IMR-90 (cell line): Measurements from ENCODE around the gene PDZD2. TPM values are rescaled to one million over a fixed set of nuclear protein-coding genes. Genes with fewer than 3 reads are reported as not detected.

ENCODE experiments used
- ATAC-seq: fragments of 200-7000 bp; cut with Tn5 transposase; 2 replicates; pipeline ENCODE4 v1.9.1; 2020; ENCODE audit warnings: low read depth, mild to moderate bottlenecking, moderate library complexity
- BruUV-seq: library from RNA; stranded (reverse); fragments of 400-500 nt; replicated peaks from 2 replicates; lab custom pipeline; 2021; lab: Mats Ljungman, UMichigan
- CTCF ChIA-PET: fragments of 300-600 bp; formaldehyde crosslinking; extraction: SDS; loops from one replicate; lab custom pipeline; 2021; ENCODE audit warnings: antibody characterized with exemption; lab: Yijun Ruan, JAX
- POLR2A ChIA-PET: fragments of 300-600 bp; sonication (Branson Sonifier 250); formaldehyde crosslinking; loops from one replicate; lab custom pipeline; 2022; ENCODE audit warnings: antibody characterized with exemption; ENCODE audit not compliant: unreplicated experiment; lab: Charles Lee
- DNase-seq: peaks from one replicate; pipeline ENCODE4 v3.0.0; 2013
- H2AFZ ChIP-seq: replicated peaks from 2 replicates; pipeline ENCODE3; 2013; ENCODE audit warnings: low read length, mild to moderate bottlenecking; ENCODE audit not compliant: poor library complexity
- H2AK5ac ChIP-seq: 2 replicates; pipeline ENCODE4 v1.6.1; 2013; ENCODE audit warnings: low read depth, low read length, inconsistent platforms
- H2AK9ac ChIP-seq: replicated peaks from 2 replicates; pipeline ENCODE3; 2013; ENCODE audit warnings: mild to moderate bottlenecking, low read depth, low read length, moderate library complexity; ENCODE audit not compliant: poor library complexity
- H2BK120ac ChIP-seq: 2 replicates; pipeline ENCODE4 v1.6.1; 2013; ENCODE audit warnings: low read depth, low read length, inconsistent platforms
- H2BK15ac ChIP-seq: 3 replicates; pipeline ENCODE4 v1.6.1; 2013; ENCODE audit warnings: low read depth, low read length, inconsistent platforms
- H2BK20ac ChIP-seq: 2 replicates; pipeline ENCODE4 v1.6.1; 2013; ENCODE audit warnings: low read depth, mild to moderate bottlenecking, inconsistent platforms, low read length, moderate library complexity
- H2BK5ac ChIP-seq: 2 replicates; pipeline ENCODE4 v1.6.1; 2013; ENCODE audit warnings: mild to moderate bottlenecking, low read depth, low read length, inconsistent platforms; ENCODE audit not compliant: poor library complexity, severe bottlenecking
- H3K14ac ChIP-seq: replicated peaks from 2 replicates; pipeline ENCODE4 v1.6.1; 2013; ENCODE audit warnings: low read depth, low read length, inconsistent platforms
- H3K18ac ChIP-seq: 2 replicates; pipeline ENCODE4 v1.6.1; 2013; ENCODE audit warnings: low read depth, low read length, control low read depth
- H3K23ac ChIP-seq: 2 replicates; pipeline ENCODE4 v1.6.1; 2013; ENCODE audit warnings: low read depth, low read length, inconsistent platforms
- H3K27ac ChIP-seq: 2 replicates; pipeline ENCODE4 v1.5.1; 2013; ENCODE audit warnings: mild to moderate bottlenecking, control low read depth, low read length; ENCODE audit not compliant: insufficient read depth
- H3K27me3 ChIP-seq: 2 replicates; pipeline ENCODE4 v1.6.1; 2013; ENCODE audit warnings: low read length; ENCODE audit not compliant: control insufficient read depth, insufficient read depth
- H3K36me3 ChIP-seq: 2 replicates; pipeline ENCODE4 v1.6.1; 2013; ENCODE audit warnings: low read length, mixed read lengths; ENCODE audit not compliant: control insufficient read depth, insufficient read depth
- H3K4ac ChIP-seq: 2 replicates; pipeline ENCODE4 v1.6.1; 2013; ENCODE audit warnings: low read depth, low read length, inconsistent platforms
- H3K4me1 ChIP-seq: 2 replicates; pipeline ENCODE4 v1.6.1; 2013; ENCODE audit warnings: low read length, mixed read lengths; ENCODE audit not compliant: control insufficient read depth, insufficient read depth
- H3K4me2 ChIP-seq: 2 replicates; pipeline ENCODE4 v1.6.1; 2013; ENCODE audit warnings: low read depth, mild to moderate bottlenecking, control low read depth, low read length, moderate library complexity
- H3K4me3 ChIP-seq: 2 replicates; pipeline ENCODE4 v1.5.1; 2013; ENCODE audit warnings: low read depth, mild to moderate bottlenecking, control low read depth, low read length, moderate library complexity; ENCODE audit not compliant: insufficient read depth
- H3K56ac ChIP-seq: 2 replicates; pipeline ENCODE4 v1.6.1; 2013; ENCODE audit warnings: low read length, inconsistent platforms; ENCODE audit not compliant: insufficient read depth; ENCODE audit errors: extremely low read depth
- H3K79me1 ChIP-seq, 2 experiments: 2 replicates each; pipeline ENCODE4 v1.6.1; 2013; ENCODE audit warnings: low read length in 2 of 2, inconsistent platforms in 1 of 2, low read depth in 1 of 2
- H3K9ac ChIP-seq: 2 replicates; pipeline ENCODE4 v1.6.1; 2013; ENCODE audit warnings: low read depth, low read length, control low read depth
- H3K9me1 ChIP-seq: 2 replicates; pipeline ENCODE4 v1.6.1; 2013; ENCODE audit warnings: low read length, inconsistent platforms; ENCODE audit not compliant: insufficient read depth
- H3K9me3 ChIP-seq: 2 replicates; pipeline ENCODE4 v1.6.1; 2013; ENCODE audit warnings: low read length; ENCODE audit not compliant: control insufficient read depth, insufficient read depth
- H4K20me1 ChIP-seq: 2 replicates; pipeline ENCODE4 v1.6.1; 2013; ENCODE audit warnings: low read length, inconsistent platforms; ENCODE audit not compliant: insufficient read depth
- H4K5ac ChIP-seq: 2 replicates; pipeline ENCODE4 v1.6.1; 2013; ENCODE audit warnings: mild to moderate bottlenecking, low read depth, low read length, control low read depth
- H4K8ac ChIP-seq, 2 experiments: 2 replicates each; pipeline ENCODE4 v1.6.1; 2013; ENCODE audit warnings: low read depth in 2 of 2, low read length in 2 of 2, control low read depth in 1 of 2, inconsistent platforms in 1 of 2
- H4K91ac ChIP-seq: 2 replicates; pipeline ENCODE4 v1.6.1; 2013; ENCODE audit warnings: low read depth, low read length, inconsistent platforms; ENCODE audit not compliant: insufficient read depth
- BHLHE40 ChIP-seq: fragments of 150-350 bp; IDR thresholded peaks from 2 replicates; pipeline ENCODE4 v1.6.1; 2016; ENCODE audit warnings: mild to moderate bottlenecking, low read depth, low read length
- ELK1 ChIP-seq: fragments of 150-350 bp; IDR thresholded peaks from 2 replicates; pipeline ENCODE4 v1.6.1; 2016; ENCODE audit warnings: low read depth, mild to moderate bottlenecking, low read length, moderate library complexity, borderline replicate concordance
- FOS ChIP-seq: fragments of 150-350 bp; IDR thresholded peaks from 2 replicates; pipeline ENCODE4 v1.6.1; 2016; ENCODE audit warnings: low read depth, low read length
- MAFK ChIP-seq: IDR thresholded peaks from 2 replicates; pipeline ENCODE4 v1.6.1; 2012; ENCODE audit warnings: low read depth, low read length, improper control_type of control experiment
- RCOR1 ChIP-seq: IDR thresholded peaks from 2 replicates; pipeline ENCODE4 v1.6.1; 2012; ENCODE audit warnings: mild to moderate bottlenecking, low read length, improper control_type of control experiment; ENCODE audit not compliant: insufficient replicate concordance
- WGBS, 2 experiments: methylation state at CpG; one replicate each; pipeline versions ENCODE4 v1.1.5 to v1.1.7; 2013; ENCODE audit warnings: missing lambda C conversion rate in 2 of 2; ENCODE audit not compliant: insufficient read length in 1 of 2; ENCODE audit errors: extremely low coverage in 2 of 2; 5-methylcytosine and 5-hydroxymethylcytosine counted together
- dilution Hi-C: fragments of 300-500 bp; cut with HindIII; formaldehyde crosslinking; loops from one replicate; pipeline ENCODE4 v1.14.3; 2018; ENCODE audit warnings: low sequenced_read_pairs; ENCODE audit not compliant: unreplicated experiment
- in situ Hi-C: fragments of 300-500 bp; cut with MboI; formaldehyde crosslinking; loops from 3 replicates; pipeline ENCODE4 v1.14.3; 2019; ENCODE audit warnings: low sequenced_read_pairs, inconsistent platforms, mixed read lengths
- intact Hi-C: fragments of 100-400 bp; cut with micrococcal nuclease; formaldehyde crosslinking; loops from 2 replicates; pipeline ENCODE4 v1.10.0; 2022
- polyA plus RNA-seq, 3 experiments: library from polyadenylated mRNA; depleted of rRNA; stranded (reverse); fragments of >200 nt; gene quantifications; 2 replicates each; pipeline ENCODE4 v1.2.3, GENCODE V29; 2012; ENCODE audit warnings: low replicate concordance in 1 of 3
- total RNA-seq: library from RNA; depleted of rRNA; stranded (reverse); fragments of >200 nt; gene quantifications from 2 replicates; pipeline ENCODE4 v1.2.3, GENCODE V29; 2012

Gene PDZD2
- total and polyA plus RNA-seq, 2 of the 4 experiments (the other 2 are of a cell fraction), result under 0.01 to 0.02 TPM

DNA sequence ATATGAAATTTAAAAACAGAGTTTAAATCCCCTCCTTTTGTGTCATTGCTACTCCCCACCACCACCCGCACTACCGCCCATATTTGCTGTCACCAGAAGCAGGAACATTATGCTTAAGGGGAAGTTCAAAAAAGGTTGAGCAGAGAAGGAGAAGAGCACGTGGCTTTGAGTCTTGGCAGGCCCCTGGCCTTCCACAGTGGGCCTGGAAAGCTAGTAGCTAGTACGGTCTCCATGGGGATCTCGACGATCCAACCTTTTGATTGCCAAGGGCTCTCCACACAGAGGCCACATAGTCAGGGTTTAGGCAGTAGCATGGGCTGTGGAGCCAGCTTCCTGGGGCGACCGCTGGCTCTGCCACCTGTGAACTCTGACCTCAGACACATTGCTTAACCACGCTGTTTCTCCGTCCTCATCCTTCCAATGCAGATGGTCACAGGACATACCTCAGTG is 445.1 kb downstream of the PDZD2 start:
- H2BK5ac ChIP-seq, result no peak overlapping the region
- no peak overlapping the region for H3K56ac ChIP-seq
- H3K27me3 ChIP-seq, result no peaks in the 10 kb centered on the region
- no peaks in the 10 kb centered on the region for H3K79me1 ChIP-seq
- no peak overlapping the region for H4K5ac ChIP-seq
- no peak overlapping the region for H2BK120ac ChIP-seq
- H4K91ac ChIP-seq, result no peak overlapping the region
- no peak overlapping the region for H3K4ac ChIP-seq
- TF ChIP-seq RCOR1, result no peak
- no peak for TF ChIP-seq ELK1
- no peak for TF ChIP-seq BHLHE40
- no peak for TF ChIP-seq FOS
- no peak for TF ChIP-seq MAFK
- no peak overlapping the region for H3K4me2 ChIP-seq
- H3K23ac ChIP-seq, result no peak overlapping the region
- H4K8ac ChIP-seq, result no peak overlapping the region
- CTCF ChIA-PET, result interaction anchor here (1.1 kb wide), 1 partner anchor 259 kb away, joined by 3 read pairs; no protein-coding TSS in a partner anchor
- no peak overlapping the region for H3K27ac ChIP-seq
- no peak overlapping the region for H2BK15ac ChIP-seq
- no peak overlapping the region for H3K18ac ChIP-seq
- WGBS, 2 experiments, result 82% methylated on average over 6 of the region's 10 CpGs; no CpG with 5 or more reads in 1 of the 2 experiments
- H2BK20ac ChIP-seq, result no peak overlapping the region
- H3K36me3 ChIP-seq, result 0 out of 2 replicates have a peak, but pooled peaks cover 2% of the 10 kb centered on the region
- no peak overlapping the region for H3K4me3 ChIP-seq
- BruUV-seq, result no TSS peak
- no peaks in the 10 kb centered on the region for H3K9me3 ChIP-seq
- DNase-seq (no peak), ATAC-seq (no peak)
- intact Hi-C loops, result no loop called here
- in situ Hi-C loops, result no loop called here
- H4K20me1 ChIP-seq, result no peaks in the 10 kb centered on the region
- H3K4me1 ChIP-seq, result no peaks in the 10 kb centered on the region
- H2AK5ac ChIP-seq, result no peak overlapping the region
- dilution Hi-C loops, result no loop called here
- no peak overlapping the region for H2AK9ac ChIP-seq
- H2AFZ ChIP-seq, result no peak overlapping the region
- no peaks in the 10 kb centered on the region for H3K9me1 ChIP-seq
- POLR2A ChIA-PET, result no interaction called here
- H3K9ac ChIP-seq, result no peak overlapping the region
- no peak overlapping the region for H3K14ac ChIP-seq
